ENCODE results near the gene MAGEA8. TPM values are rescaled to one million over a fixed set of nuclear protein-coding genes. Genes with fewer than 3 reads are reported as not detected.
"Not testable (repeated sequence)": the region's sequence is repeated elsewhere in the genome, so short reads cannot be mapped to it uniquely, and the experiment has no call there.

Gene MAGEA8
- polyA plus RNA-seq, 3 donors: not detected

GRCh38 chrX:149933547-149933946 lies 52.6 kb downstream of the MAGEA8 start:
- 79 to 93% (median 79%) methylated on average over 9 to 16 of the region's 21 CpGs for WGBS, 3 donors

More at GRCh38 chrX:149933547-149933946, 52.6 kb downstream of the MAGEA8 start:
- not testable (repeated sequence) for H3K27ac ChIP-seq (ENCODE audit: low read depth, low read length)

Other genes starting within 250 kb of the MAGEA8 start
- 10 to 100 TPM in 2 of 3 donors, 1 to 10 TPM in 1; 6.5 to 13.2 (median 11.7) TPM for gene TMEM185A, start 249.4 kb upstream of the MAGEA8 start, polyA plus RNA-seq
- gene MAGEA11, start 169.1 kb upstream of the MAGEA8 start, polyA plus RNA-seq: not detected
- gene HSFX1, start 107.1 kb upstream of the MAGEA8 start, polyA plus RNA-seq: under 1 TPM in 2 of 3 donors, not detected in 1; 0.29 to 0.31 TPM
- not detected for gene MAGEA9, start 99.3 kb upstream of the MAGEA8 start, polyA plus RNA-seq
- gene HSFX4, start 48.4 kb downstream of the MAGEA8 start, polyA plus RNA-seq: under 1 TPM in 1 of 3 donors, not detected in 2; 0.12 TPM
- 10 to 100 TPM; 20.8 to 34.6 (median 31.4) TPM for gene EOLA2, start 57.3 kb downstream of the MAGEA8 start, polyA plus RNA-seq